ENCODE measurements around the gene SORCS2.

DNA sequence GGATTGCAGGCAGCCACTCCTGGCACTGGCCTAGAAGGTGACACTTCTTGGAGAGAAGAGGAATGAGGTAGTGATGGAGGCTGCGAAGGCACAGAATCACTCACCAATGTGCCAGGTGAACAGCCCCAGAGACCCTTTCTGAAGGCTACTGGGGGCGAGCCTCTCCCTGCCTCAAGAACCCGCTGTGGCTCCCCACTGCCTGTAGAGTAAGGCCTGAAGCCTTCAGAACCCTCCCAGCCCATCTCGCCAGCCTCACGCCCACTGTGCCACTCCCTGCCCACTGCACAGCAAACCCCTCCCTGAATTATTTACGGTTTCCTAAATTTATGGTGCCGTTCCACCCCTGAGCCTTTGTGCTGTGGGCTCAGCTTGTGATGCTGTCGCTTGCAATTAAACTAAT lies 24.2 kb upstream of the SORCS2 start:
- TF ChIP-seq POLR2AphosphoS5 (IDR thresholded peaks at IDR 0.05; ENCODE audit: low read depth, low read length) (no peak), SIN3A (IDR thresholded peaks at IDR 0.05; ENCODE audit: borderline replicate concordance, insufficient read depth, low read depth, low read length) (no peak), TCF7L2 (IDR thresholded peaks at IDR 0.05; ENCODE audit: low read depth, low read length) (no peak)
- TF ChIP-seq, protein P1, sequence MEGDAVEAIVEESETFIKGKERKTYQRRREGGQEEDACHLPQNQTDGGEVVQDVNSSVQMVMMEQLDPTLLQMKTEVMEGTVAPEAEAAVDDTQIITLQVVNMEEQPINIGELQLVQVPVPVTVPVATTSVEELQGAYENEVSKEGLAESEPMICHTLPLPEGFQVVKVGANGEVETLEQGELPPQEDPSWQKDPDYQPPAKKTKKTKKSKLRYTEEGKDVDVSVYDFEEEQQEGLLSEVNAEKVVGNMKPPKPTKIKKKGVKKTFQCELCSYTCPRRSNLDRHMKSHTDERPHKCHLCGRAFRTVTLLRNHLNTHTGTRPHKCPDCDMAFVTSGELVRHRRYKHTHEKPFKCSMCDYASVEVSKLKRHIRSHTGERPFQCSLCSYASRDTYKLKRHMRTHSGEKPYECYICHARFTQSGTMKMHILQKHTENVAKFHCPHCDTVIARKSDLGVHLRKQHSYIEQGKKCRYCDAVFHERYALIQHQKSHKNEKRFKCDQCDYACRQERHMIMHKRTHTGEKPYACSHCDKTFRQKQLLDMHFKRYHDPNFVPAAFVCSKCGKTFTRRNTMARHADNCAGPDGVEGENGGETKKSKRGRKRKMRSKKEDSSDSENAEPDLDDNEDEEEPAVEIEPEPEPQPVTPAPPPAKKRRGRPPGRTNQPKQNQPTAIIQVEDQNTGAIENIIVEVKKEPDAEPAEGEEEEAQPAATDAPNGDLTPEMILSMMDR (IDR thresholded peaks at IDR 0.05) = no peak

Data from Panc1 (cell line).